ENCODE data around the gene KATNAL2. TPM values are rescaled to one million over a fixed set of nuclear protein-coding genes. Genes with fewer than 3 reads are reported as not detected.

Gene KATNAL2
- polyA plus RNA-seq, 1 donor (not counting 4 experiments of a cell fraction or from before 2014, with no cell fraction given) = 1.1 TPM

DNA sequence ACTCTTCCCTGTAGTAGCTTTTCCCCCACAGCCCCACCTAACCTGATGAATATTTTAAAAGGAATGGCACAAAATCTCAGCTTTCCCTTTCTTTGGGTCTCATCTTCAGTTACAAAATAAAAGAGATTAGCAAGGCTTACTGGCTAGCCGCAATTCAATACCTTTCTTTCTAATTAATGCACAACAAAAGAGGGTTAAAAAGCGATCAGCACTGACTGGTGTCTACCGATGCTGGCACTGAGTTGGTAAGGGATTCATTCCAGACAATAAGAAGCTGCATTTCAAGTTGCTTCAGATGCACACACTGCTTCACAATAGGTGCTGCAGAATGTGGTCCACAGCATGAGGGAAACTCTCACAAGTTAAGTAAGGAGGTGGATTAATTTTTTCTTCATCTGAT is 191.0 kb downstream of the KATNAL2 start:
- no peaks in the 10 kb centered on the region for H3K4me1 ChIP-seq (ENCODE audit: control insufficient read depth, extremely low read depth, insufficient read depth, low read length)
- H3K27ac ChIP-seq (ENCODE audit: control insufficient read depth, insufficient read depth, low read length) = no peak overlapping the region
- dilution Hi-C loops (cut with MboI; ENCODE audit: extremely low pct_ligation_motif_present, low sequenced_read_pairs) = no loop called here
- no peak overlapping the region for H3K9ac ChIP-seq (ENCODE audit: control insufficient read depth, extremely low read depth, insufficient read depth, low read length)
- TF ChIP-seq EZH2 (IDR thresholded peaks at IDR 0.05; ENCODE audit: low read length) = no peak
- TF ChIP-seq, protein P1, sequence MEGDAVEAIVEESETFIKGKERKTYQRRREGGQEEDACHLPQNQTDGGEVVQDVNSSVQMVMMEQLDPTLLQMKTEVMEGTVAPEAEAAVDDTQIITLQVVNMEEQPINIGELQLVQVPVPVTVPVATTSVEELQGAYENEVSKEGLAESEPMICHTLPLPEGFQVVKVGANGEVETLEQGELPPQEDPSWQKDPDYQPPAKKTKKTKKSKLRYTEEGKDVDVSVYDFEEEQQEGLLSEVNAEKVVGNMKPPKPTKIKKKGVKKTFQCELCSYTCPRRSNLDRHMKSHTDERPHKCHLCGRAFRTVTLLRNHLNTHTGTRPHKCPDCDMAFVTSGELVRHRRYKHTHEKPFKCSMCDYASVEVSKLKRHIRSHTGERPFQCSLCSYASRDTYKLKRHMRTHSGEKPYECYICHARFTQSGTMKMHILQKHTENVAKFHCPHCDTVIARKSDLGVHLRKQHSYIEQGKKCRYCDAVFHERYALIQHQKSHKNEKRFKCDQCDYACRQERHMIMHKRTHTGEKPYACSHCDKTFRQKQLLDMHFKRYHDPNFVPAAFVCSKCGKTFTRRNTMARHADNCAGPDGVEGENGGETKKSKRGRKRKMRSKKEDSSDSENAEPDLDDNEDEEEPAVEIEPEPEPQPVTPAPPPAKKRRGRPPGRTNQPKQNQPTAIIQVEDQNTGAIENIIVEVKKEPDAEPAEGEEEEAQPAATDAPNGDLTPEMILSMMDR (optimal IDR thresholded peaks at IDR 0.05 in 1 of 3, IDR thresholded peaks at IDR 0.05 in 1 of 3, conservative IDR thresholded peaks at IDR 0.05 in 1 of 3; ENCODE audit: extremely low read depth in 1 of 3, insufficient read depth in 2 of 3, low read length in 3 of 3) = no peak
- H3K27me3 ChIP-seq (ENCODE audit: control insufficient read depth, extremely low read depth, insufficient read depth, low read length) = no peaks in the 10 kb centered on the region
- no peak overlapping the region for H3K4me2 ChIP-seq (ENCODE audit: control insufficient read depth, extremely low read depth, insufficient read depth, low read depth, low read length)
- FAIRE-seq (no peak), DNase-seq (ENCODE audit: low read depth, low spot score) (no peak)
- peaks cover 6 to 22% of the 10 kb centered on the region in 2 experiments for H3K36me3 ChIP-seq (ENCODE audit: control insufficient read depth in 2 of 2, extremely low read depth in 1 of 2, insufficient read depth in 2 of 2, low read length in 2 of 2)
- no peak overlapping the region for H3K4me3 ChIP-seq (ENCODE audit: control insufficient read depth in 2 of 3, extremely low read depth in 1 of 3, insufficient read depth in 2 of 3, low read depth in 1 of 3, low read length in 3 of 3)
- no peaks in the 10 kb centered on the region for H3K9me3 ChIP-seq (ENCODE audit: control insufficient read depth, low read depth, low read length)
- H3K79me2 ChIP-seq (ENCODE audit: control insufficient read depth, insufficient read depth, low read length) = no peaks in the 10 kb centered on the region
- no peaks in the 10 kb centered on the region for H4K20me1 ChIP-seq (ENCODE audit: control insufficient read depth, extremely low read depth, insufficient read depth, low read length)
- no peak overlapping the region for H2AFZ ChIP-seq (ENCODE audit: control insufficient read depth, low read length)
- no peaks in the 10 kb centered on the region for H3K9me1 ChIP-seq (ENCODE audit: control insufficient read depth, extremely low read depth, insufficient read depth, low read length)

GRCh38 chr18:47108998-47109405 is 191.6 kb downstream of the KATNAL2 start:
- Histone ChIP-seq H4K20me1 (ENCODE audit: control insufficient read depth, extremely low read depth, insufficient read depth, low read length) (no peaks in the 10 kb centered on the region), H3K9me3 (ENCODE audit: control insufficient read depth, low read depth, low read length) (no peaks in the 10 kb centered on the region), H3K9ac (ENCODE audit: control insufficient read depth, extremely low read depth, insufficient read depth, low read length) (no peak overlapping the region), H3K27ac (ENCODE audit: control insufficient read depth, insufficient read depth, low read length) (no peak overlapping the region), H3K4me3 (ENCODE audit: control insufficient read depth in 2 of 3, extremely low read depth in 1 of 3, insufficient read depth in 2 of 3, low read depth in 1 of 3, low read length in 3 of 3) (no peak overlapping the region), H3K4me1 (ENCODE audit: control insufficient read depth, extremely low read depth, insufficient read depth, low read length) (no peaks in the 10 kb centered on the region), H3K9me1 (ENCODE audit: control insufficient read depth, extremely low read depth, insufficient read depth, low read length) (no peaks in the 10 kb centered on the region), H3K36me3 (ENCODE audit: control insufficient read depth in 2 of 2, extremely low read depth in 1 of 2, insufficient read depth in 2 of 2, low read length in 2 of 2) (peaks cover 6 to 22% of the 10 kb centered on the region in 2 experiments), H2AFZ (ENCODE audit: control insufficient read depth, low read length) (no peak overlapping the region), H3K27me3 (ENCODE audit: control insufficient read depth, extremely low read depth, insufficient read depth, low read length) (no peaks in the 10 kb centered on the region), H3K4me2 (ENCODE audit: control insufficient read depth, extremely low read depth, insufficient read depth, low read depth, low read length) (no peak overlapping the region), H3K79me2 (ENCODE audit: control insufficient read depth, insufficient read depth, low read length) (no peaks in the 10 kb centered on the region)
- DNase-seq (ENCODE audit: low read depth, low spot score) (no peak), FAIRE-seq (no peak)
- TF ChIP-seq, protein P1 (optimal IDR thresholded peaks at IDR 0.05 in 1 of 3, IDR thresholded peaks at IDR 0.05 in 1 of 3, conservative IDR thresholded peaks at IDR 0.05 in 1 of 3; ENCODE audit: extremely low read depth in 1 of 3, insufficient read depth in 2 of 3, low read length in 3 of 3) = no peak
- TF ChIP-seq EZH2 (IDR thresholded peaks at IDR 0.05; ENCODE audit: low read length) = no peak
- dilution Hi-C loops (cut with MboI; ENCODE audit: extremely low pct_ligation_motif_present, low sequenced_read_pairs) = no loop called here
